ENCODE measurements around the gene SND1. TPM values are rescaled to one million over a fixed set of nuclear protein-coding genes. Genes with fewer than 3 reads are reported as not detected.

The SND1 gene
- total RNA-seq, 1 experiment from 2014 or later, result 218 TPM

DNA sequence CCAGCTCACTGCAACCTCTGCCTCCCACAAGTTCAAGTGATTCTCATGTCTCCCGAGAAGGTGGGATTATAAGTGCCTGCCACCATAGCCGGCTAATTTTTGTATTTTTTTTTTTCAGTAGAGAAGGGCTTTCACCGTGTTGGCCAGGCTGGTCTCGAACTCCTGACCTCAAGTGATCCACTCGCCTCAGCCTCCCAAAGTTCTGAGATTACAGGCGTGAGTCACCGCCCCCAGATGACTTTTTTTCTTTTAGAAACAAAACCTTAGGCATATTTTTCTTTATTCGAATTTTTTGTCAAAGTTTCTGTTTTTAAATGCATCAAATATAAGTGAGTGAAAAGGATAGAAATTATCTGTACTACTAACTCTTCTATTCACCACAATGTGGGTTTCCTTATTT is 266.1 kb downstream of the SND1 start:
- Histone ChIP-seq H3K23me2 (ENCODE audit: insufficient read length, low read depth, low read length, poor library complexity, severe bottlenecking) (no peaks in the 10 kb centered on the region), H2BK15ac (ENCODE audit: low read depth, low read length) (no peak overlapping the region), H3K9ac (ENCODE audit: extremely low read depth, insufficient read length, low read length) (no peak overlapping the region), H2BK5ac (ENCODE audit: insufficient read length, low read length) (no peak overlapping the region), H3T11ph (ENCODE audit: low read length) (no peak overlapping the region), H3K4ac (ENCODE audit: low read depth, low read length) (no peak overlapping the region), H3K79me2 (ENCODE audit: insufficient read depth, low read length) (0 out of 2 replicates have a peak, but pooled peaks cover 2% of the 10 kb centered on the region), H3K4me1 (ENCODE audit: insufficient read depth, low read length) (no peaks in the 10 kb centered on the region), H3K9me3 (ENCODE audit: control insufficient read depth, low read depth, low read length) (no peaks in the 10 kb centered on the region), H3K27ac (ENCODE audit: insufficient read length, low read depth, low read length) (no peak overlapping the region), H2AK5ac (ENCODE audit: insufficient read length, low read length) (no peak overlapping the region), H4K8ac (replicated peaks; ENCODE audit: insufficient read length, low read depth, low read length) (no peak overlapping the region), H3K56ac (ENCODE audit: insufficient read length, low read depth, low read length) (no peak overlapping the region), H2BK120ac (ENCODE audit: low read depth, low read length, poor library complexity, severe bottlenecking) (no peak overlapping the region), H2AFZ (ENCODE audit: low read length) (no peak overlapping the region), H4K20me1 (ENCODE audit: control insufficient read depth, insufficient read depth, insufficient read length) (no peaks in the 10 kb centered on the region), H3K18ac (ENCODE audit: insufficient read length, low read depth, low read length) (no peak overlapping the region), H3K27me3 (ENCODE audit: insufficient read depth, low read length) (no peaks in the 10 kb centered on the region), H4K91ac (ENCODE audit: insufficient read length, low read depth, low read length) (no peak overlapping the region), H3K79me1 (ENCODE audit: insufficient read depth, low read depth, low read length, poor library complexity, severe bottlenecking) (peaks cover 4% of the 10 kb centered on the region), H3K23ac (ENCODE audit: insufficient read length, low read depth, low read length) (no peak overlapping the region), H2BK20ac (ENCODE audit: low read depth, low read length, poor library complexity, severe bottlenecking) (no peak overlapping the region), H3K14ac (ENCODE audit: insufficient read depth, low read length) (no peak overlapping the region), H2BK12ac (ENCODE audit: insufficient read length, low read depth, low read length) (no peak overlapping the region), H3K4me2 (ENCODE audit: insufficient read depth, insufficient read length, low read length) (no peak overlapping the region), H4K5ac (ENCODE audit: insufficient read length, low read depth, low read length) (no peak overlapping the region)
- DNase-seq, result no peak
- Mint-ChIP-seq H3K4me1 (peaks cover 4 to 6% of the 10 kb centered on the region in 2 experiments), H3K27ac (no peak overlapping the region), H3K27me3 (ENCODE audit: low read depth) (no peaks in the 10 kb centered on the region), H3K9me3 (no peaks in the 10 kb centered on the region), H3K36me3 (ENCODE audit: insufficient read depth in 1 of 3, low read depth in 3 of 3) (no peaks in the 10 kb centered on the region), H3K4me3 (no peak overlapping the region)
- no CpG with 5 or more reads among the region's 8 CpGs for WGBS (ENCODE audit: extremely low coverage, insufficient read length, low lambda C conversion rate)
- TF ChIP-seq, protein P1, sequence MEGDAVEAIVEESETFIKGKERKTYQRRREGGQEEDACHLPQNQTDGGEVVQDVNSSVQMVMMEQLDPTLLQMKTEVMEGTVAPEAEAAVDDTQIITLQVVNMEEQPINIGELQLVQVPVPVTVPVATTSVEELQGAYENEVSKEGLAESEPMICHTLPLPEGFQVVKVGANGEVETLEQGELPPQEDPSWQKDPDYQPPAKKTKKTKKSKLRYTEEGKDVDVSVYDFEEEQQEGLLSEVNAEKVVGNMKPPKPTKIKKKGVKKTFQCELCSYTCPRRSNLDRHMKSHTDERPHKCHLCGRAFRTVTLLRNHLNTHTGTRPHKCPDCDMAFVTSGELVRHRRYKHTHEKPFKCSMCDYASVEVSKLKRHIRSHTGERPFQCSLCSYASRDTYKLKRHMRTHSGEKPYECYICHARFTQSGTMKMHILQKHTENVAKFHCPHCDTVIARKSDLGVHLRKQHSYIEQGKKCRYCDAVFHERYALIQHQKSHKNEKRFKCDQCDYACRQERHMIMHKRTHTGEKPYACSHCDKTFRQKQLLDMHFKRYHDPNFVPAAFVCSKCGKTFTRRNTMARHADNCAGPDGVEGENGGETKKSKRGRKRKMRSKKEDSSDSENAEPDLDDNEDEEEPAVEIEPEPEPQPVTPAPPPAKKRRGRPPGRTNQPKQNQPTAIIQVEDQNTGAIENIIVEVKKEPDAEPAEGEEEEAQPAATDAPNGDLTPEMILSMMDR (conservative IDR thresholded peaks at IDR 0.05), result no peak

All from H9 (cell line).